ENCODE measurements around the gene PDCD2L. TPM values are rescaled to one million over a fixed set of nuclear protein-coding genes. Genes with fewer than 3 reads are reported as not detected.

Gene PDCD2L
- total and polyA plus RNA-seq, 9 of the 15 experiments (the other 6 are each of a cell fraction or from before 2014, with no cell fraction given) = 12.1 to 68.5 (median 56.3) TPM

DNA sequence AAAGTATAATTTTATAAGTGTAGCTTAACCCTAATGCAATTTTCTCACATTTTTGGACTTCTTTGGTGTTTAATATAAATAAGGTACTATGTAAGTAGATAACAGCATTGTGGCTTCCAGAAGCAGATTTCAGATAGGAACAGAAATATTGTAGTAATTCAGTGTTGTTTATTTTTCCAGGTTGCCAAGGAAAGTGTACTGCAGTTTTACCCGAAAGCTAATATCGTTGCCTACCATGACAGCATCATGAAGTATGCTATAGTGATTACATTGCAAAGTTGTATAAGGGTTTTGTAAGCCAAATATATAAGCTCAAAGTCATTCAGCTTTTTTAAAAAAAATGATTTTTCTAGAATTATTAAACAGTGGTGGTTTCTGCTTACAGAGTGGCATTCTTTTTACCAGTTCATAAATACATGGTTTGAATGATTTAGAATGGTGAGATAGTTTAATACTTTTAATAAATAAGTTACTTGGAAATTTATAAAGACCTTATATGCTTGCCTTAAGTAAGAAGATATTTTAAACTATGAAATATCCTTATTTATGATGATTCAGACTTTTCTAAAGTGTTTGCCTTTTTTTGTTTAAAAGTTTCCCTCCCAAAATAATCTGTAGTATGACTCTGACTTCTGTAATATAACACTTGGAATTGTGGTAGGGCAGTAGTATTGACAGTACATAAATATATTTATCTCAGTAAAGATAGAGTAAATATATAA, 27.6 kb downstream of the PDCD2L start:
- H3K9me3 ChIP-seq (replicated peaks; ENCODE audit: control insufficient read depth, insufficient read depth, low read depth, low read length) = no peaks in the 10 kb centered on the region
- no TSS peak for BruUV-seq (replicated peaks)

More for the DNA sequence above, 27.6 kb downstream of the PDCD2L start:
- DNase-seq (ENCODE audit: extremely low read depth in 1 of 4, low spot score in 3 of 4) (no peak), FAIRE-seq (no peak), ATAC-seq (no peak)
- Histone ChIP-seq H2AFZ (ENCODE audit: low read depth, low read length) (no peak overlapping the region), H3K4me1 (replicated peaks in 1 of 2; ENCODE audit: control insufficient read depth in 2 of 2, insufficient read depth in 2 of 2, low read length in 2 of 2) (peaks cover 3 to 12% of the 10 kb centered on the region in 2 experiments; a peak in 4 of 5 replicates), H3K9ac (ENCODE audit: insufficient read depth in 1 of 2, low read depth in 2 of 2, low read length in 2 of 2) (no peak overlapping the region), H3K9me1 (ENCODE audit: control insufficient read depth, insufficient read depth, low read length) (no peaks in the 10 kb centered on the region), H3K4me2 (ENCODE audit: insufficient read depth, low read length) (no peak overlapping the region), H3K79me2 (ENCODE audit: control insufficient read depth, insufficient read depth, low read length) (peaks cover 88% of the 10 kb centered on the region), H3K4me3 (no peak overlapping the region), H3K36me3 (ENCODE audit: control insufficient read depth, insufficient read depth, low read length) (peaks cover 71% of the 10 kb centered on the region), H4K20me1 (replicated peaks; ENCODE audit: control insufficient read depth, insufficient read depth, low read length) (peaks cover 33% of the 10 kb centered on the region), H3K27me3 (ENCODE audit: control insufficient read depth in 2 of 2, insufficient read depth in 2 of 2, low read length in 2 of 2) (no peaks in the 10 kb centered on the region), H3K27ac (ENCODE audit: extremely low read depth, low read depth, low read length) (no peak overlapping the region)
- WGBS (ENCODE audit: insufficient coverage, low coverage, missing lambda C conversion rate) = 88% methylated on average over 2 of the region's 2 CpGs
- CTCF ChIA-PET (ENCODE audit: low intra/inter-chr PET ratio) = no interaction called here
- TF ChIP-seq, protein P1, sequence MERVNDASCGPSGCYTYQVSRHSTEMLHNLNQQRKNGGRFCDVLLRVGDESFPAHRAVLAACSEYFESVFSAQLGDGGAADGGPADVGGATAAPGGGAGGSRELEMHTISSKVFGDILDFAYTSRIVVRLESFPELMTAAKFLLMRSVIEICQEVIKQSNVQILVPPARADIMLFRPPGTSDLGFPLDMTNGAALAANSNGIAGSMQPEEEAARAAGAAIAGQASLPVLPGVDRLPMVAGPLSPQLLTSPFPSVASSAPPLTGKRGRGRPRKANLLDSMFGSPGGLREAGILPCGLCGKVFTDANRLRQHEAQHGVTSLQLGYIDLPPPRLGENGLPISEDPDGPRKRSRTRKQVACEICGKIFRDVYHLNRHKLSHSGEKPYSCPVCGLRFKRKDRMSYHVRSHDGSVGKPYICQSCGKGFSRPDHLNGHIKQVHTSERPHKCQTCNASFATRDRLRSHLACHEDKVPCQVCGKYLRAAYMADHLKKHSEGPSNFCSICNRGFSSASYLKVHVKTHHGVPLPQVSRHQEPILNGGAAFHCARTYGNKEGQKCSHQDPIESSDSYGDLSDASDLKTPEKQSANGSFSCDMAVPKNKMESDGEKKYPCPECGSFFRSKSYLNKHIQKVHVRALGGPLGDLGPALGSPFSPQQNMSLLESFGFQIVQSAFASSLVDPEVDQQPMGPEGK (CRISPR knock-in tag; IDR thresholded peaks at IDR 0.05; ENCODE audit: borderline replicate concordance) = no peak
- no peak for TF ChIP-seq PURB (CRISPR knock-in tag; IDR thresholded peaks at IDR 0.05; ENCODE audit: low read depth)
- TF ChIP-seq, protein P2, sequence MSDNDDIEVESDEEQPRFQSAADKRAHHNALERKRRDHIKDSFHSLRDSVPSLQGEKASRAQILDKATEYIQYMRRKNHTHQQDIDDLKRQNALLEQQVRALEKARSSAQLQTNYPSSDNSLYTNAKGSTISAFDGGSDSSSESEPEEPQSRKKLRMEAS (CRISPR knock-in tag; IDR thresholded peaks at IDR 0.05) = no peak
- TF ChIP-seq ZNF316 (IDR thresholded peaks at IDR 0.05) = peak; percentile 77
- TF ChIP-seq, protein P3, sequence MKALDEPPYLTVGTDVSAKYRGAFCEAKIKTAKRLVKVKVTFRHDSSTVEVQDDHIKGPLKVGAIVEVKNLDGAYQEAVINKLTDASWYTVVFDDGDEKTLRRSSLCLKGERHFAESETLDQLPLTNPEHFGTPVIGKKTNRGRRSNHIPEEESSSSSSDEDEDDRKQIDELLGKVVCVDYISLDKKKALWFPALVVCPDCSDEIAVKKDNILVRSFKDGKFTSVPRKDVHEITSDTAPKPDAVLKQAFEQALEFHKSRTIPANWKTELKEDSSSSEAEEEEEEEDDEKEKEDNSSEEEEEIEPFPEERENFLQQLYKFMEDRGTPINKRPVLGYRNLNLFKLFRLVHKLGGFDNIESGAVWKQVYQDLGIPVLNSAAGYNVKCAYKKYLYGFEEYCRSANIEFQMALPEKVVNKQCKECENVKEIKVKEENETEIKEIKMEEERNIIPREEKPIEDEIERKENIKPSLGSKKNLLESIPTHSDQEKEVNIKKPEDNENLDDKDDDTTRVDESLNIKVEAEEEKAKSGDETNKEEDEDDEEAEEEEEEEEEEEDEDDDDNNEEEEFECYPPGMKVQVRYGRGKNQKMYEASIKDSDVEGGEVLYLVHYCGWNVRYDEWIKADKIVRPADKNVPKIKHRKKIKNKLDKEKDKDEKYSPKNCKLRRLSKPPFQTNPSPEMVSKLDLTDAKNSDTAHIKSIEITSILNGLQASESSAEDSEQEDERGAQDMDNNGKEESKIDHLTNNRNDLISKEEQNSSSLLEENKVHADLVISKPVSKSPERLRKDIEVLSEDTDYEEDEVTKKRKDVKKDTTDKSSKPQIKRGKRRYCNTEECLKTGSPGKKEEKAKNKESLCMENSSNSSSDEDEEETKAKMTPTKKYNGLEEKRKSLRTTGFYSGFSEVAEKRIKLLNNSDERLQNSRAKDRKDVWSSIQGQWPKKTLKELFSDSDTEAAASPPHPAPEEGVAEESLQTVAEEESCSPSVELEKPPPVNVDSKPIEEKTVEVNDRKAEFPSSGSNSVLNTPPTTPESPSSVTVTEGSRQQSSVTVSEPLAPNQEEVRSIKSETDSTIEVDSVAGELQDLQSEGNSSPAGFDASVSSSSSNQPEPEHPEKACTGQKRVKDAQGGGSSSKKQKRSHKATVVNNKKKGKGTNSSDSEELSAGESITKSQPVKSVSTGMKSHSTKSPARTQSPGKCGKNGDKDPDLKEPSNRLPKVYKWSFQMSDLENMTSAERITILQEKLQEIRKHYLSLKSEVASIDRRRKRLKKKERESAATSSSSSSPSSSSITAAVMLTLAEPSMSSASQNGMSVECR (CRISPR knock-in tag; IDR thresholded peaks at IDR 0.05) = no peak
- peak; percentile 53; the same call in 1 of the 2 replicates for TF ChIP-seq C11orf30 (IDR thresholded peaks at IDR 0.05; ENCODE audit: low read depth)
- POLR2A ChIA-PET = interaction anchor here (0.6 to 1.7 kb wide), 4 partner anchors 15 to 89 kb away, joined by 3 to 4 read pairs (median 3); no protein-coding TSS in a partner anchor
- intact Hi-C loops (cut with micrococcal nuclease) = no loop called here
- in situ Hi-C loops (cut with MboI) = no loop called here

All from K562 (cell line).